GM18502 (cell line): ENCODE data around the gene AADACL4.
"Not testable (repeated sequence)": the region's sequence is repeated elsewhere in the genome, so short reads cannot be mapped to it uniquely, and the experiment has no call there.

ENCODE experiments used
- ATAC-seq: cut with Tn5 transposase; IDR thresholded peaks from one replicate; pipeline ENCODE4 v1.9.1; 2021; ENCODE audit warnings: mild to moderate bottlenecking; ENCODE audit not compliant: unreplicated experiment, poor library complexity

The AADACL4 gene

DNA sequence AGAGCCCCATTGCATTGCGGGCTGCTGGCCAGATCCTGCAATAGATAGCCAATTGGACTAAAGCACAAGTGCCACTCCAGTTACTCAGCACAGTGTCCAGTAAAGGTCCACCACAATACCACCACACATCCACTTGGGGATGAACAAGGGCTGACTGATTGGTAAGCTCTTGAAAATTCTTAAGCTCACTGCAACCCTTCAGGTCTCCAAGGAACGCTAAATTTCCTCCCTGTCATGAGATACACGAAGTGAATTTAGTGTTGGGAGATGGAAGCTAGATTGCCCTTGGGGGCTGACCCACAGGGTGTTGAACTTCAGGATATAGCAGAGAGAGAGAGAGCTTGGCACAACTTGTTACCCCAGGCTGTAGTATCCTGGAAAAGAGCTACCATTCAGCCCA lies 62.2 kb downstream of the AADACL4 start:
- ATAC-seq = no peak

DNA sequence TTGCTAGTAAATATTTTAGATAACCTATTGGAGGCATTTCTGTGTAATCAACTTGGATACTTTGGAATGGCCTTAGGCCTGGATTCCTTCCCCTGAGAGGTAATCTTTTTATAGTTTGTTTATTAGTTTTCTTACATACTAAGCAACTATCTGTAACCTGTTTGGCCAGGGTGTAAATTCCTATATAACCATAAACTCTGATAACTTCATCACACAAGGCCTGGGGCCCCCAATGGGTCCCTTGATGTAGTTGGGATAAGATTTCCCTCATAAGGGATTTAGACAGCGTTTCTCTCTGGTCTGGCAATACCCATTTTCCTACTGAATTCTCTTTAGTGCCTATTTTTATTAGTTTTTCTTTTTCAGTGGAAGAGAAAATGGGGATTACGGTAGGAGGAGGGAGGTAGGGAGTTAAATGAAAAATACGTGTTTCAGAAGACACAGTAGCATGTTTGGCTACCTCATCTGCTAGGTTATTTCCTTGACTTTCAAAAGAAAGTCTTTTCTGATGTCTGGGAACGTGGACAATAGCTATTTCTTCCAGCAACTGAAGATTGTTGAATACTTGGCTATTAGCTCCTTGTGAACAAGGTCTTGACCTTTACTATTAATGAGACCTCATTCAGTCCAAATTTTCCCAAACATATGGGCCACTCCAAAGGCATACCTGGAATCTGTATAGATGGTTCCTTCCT lies 64.7 kb downstream of the AADACL4 start:
- no peak for ATAC-seq

- no peak for ATAC-seq
Measured at GRCh38 chr1:12709091-12709491, 65.2 kb downstream of the AADACL4 start.

GRCh38 chr1:12709696-12710095 lies 65.8 kb downstream of the AADACL4 start:
- no peak for ATAC-seq

GRCh38 chr1:12711536-12711935 lies 67.7 kb downstream of the AADACL4 start:
- no peak for ATAC-seq

DNA sequence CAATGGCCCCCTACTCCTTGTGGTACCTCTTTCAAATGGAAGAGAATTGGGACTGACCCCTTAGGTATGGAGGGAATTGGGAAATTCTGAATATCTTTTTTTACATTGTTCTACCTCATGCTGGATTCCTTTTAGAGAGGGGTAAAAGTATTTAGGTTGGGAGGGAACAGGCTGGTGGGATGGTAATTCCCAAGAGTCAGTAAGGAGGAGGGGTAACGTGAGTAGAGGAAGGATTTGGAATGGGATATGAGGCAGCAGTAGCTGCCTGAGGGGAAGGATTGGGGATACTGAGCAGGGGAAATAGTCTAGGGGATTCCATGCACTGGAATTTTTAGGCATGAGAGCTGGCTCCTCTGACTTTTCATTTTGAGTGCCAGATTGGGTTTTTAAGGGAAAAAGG lies 68.2 kb downstream of the AADACL4 start:
- ATAC-seq = no peak

- no peak for ATAC-seq
Measured at GRCh38 chr1:12712929-12713328, 69.0 kb downstream of the AADACL4 start.

- ATAC-seq = not testable (repeated sequence)
Measured at GRCh38 chr1:12713651-12714050, 69.8 kb downstream of the AADACL4 start.

GRCh38 chr1:12714710-12715475 lies 71.0 kb downstream of the AADACL4 start:
- no peak for ATAC-seq

DNA sequence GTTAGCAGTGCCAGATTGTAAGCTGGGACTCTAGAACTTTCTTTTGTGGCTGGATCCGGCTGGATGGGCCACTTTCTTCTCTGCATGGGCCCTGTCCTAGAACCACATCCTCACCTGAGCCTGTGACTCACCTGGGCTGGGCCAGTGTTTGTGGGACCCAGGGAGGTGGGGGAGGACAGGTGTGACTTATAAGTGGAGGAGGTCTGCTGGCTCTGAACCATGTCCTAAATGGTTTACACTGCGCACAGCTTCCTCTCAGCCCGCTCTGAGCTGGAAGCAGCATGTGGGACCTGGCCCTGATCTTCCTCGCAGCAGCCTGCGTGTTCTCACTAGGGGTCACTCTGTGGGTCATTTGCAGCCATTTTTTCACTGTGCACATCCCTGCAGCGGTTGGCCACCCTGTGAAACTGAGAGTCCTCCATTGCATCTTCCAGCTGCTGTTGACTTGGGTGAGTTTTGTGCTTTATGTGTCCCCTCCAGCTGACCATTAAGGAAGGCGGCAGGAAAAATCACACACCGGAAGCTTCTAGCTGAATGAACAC lies 72.1 kb downstream of the AADACL4 start, which contains the start of gene AADACL3:
Gene AADACL3, plus strand, starts transcription at position 215 of the 542 bp plus-strand sequence. Its CDS starts 67 bp downstream, at position 282.
- no peak for ATAC-seq
